ENCODE data around the gene PHACTR1.

DNA sequence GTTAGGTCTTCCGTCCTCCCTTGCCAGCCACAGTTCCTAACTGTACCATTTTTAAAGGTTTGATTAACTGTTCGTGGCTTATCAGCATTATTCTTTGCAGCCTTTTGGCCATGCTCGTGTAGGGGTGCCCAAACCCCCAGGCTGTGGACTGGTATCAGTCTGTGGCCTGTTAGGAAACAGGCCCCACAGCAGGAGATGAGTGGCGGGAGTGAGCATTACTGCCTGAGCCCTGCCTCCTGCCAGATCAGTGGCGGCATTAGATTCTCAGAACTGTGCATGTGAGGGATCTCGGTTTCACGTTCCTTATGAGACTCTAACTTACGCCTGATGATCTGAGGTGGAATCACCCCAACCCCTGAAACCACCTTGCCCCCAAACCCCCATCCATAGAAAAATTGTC lies 532.4 kb downstream of the PHACTR1 start:
- TF ChIP-seq POLR2A (IDR thresholded peaks at IDR 0.05) = no peak
- TF ChIP-seq, protein P1, sequence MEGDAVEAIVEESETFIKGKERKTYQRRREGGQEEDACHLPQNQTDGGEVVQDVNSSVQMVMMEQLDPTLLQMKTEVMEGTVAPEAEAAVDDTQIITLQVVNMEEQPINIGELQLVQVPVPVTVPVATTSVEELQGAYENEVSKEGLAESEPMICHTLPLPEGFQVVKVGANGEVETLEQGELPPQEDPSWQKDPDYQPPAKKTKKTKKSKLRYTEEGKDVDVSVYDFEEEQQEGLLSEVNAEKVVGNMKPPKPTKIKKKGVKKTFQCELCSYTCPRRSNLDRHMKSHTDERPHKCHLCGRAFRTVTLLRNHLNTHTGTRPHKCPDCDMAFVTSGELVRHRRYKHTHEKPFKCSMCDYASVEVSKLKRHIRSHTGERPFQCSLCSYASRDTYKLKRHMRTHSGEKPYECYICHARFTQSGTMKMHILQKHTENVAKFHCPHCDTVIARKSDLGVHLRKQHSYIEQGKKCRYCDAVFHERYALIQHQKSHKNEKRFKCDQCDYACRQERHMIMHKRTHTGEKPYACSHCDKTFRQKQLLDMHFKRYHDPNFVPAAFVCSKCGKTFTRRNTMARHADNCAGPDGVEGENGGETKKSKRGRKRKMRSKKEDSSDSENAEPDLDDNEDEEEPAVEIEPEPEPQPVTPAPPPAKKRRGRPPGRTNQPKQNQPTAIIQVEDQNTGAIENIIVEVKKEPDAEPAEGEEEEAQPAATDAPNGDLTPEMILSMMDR (IDR thresholded peaks at IDR 0.05) = no peak

All from testis (tissue), 2 donors.